BLaER1 treated with 17β-estradiol and CSF1 and Interleukin-3, amounts not matched to agents 10 nM and 100 nM (cell line): ENCODE measurements around the gene DDIT4.
"Not testable (repeated sequence)": the region's sequence is repeated elsewhere in the genome, so short reads cannot be mapped to it uniquely, and the experiment has no call there.

Source experiments
- H3K27ac ChIP-seq, 11 experiments: shearing (Covaris generic); formaldehyde crosslinking; 2 replicates each; pipeline ENCODE4 v1.8.1; 2022
- H3K27me3 ChIP-seq, 11 experiments: shearing (Covaris generic); formaldehyde crosslinking; 2 replicates each; pipeline ENCODE4 v1.8.1; 2022
- H3K36me3 ChIP-seq, 11 experiments: shearing (Covaris generic); formaldehyde crosslinking; 2 replicates each; pipeline ENCODE4 v1.8.1; 2022
- H3K4me1 ChIP-seq, 10 experiments: shearing (Covaris generic); formaldehyde crosslinking; 2 replicates each; pipeline ENCODE4 v1.8.1; 2022
- H3K4me2 ChIP-seq, 11 experiments: shearing (Covaris generic); formaldehyde crosslinking; 2 replicates each; pipeline ENCODE4 v1.8.1; 2022
- H3K4me3 ChIP-seq, 10 experiments: shearing (Covaris generic); formaldehyde crosslinking; 2 replicates each; pipeline ENCODE4 v1.8.1; 2022
- H3K9ac ChIP-seq, 11 experiments: shearing (Covaris generic); formaldehyde crosslinking; 2 replicates each; pipeline ENCODE4 v1.8.1; 2022
- H3K9me3 ChIP-seq, 11 experiments: shearing (Covaris generic); formaldehyde crosslinking; replicated peaks in 1 of 11; 2 replicates each; pipeline ENCODE4 v1.8.1; 2022
- H4K20me1 ChIP-seq, 11 experiments: shearing (Covaris generic); formaldehyde crosslinking; 2 replicates each; pipeline ENCODE4 v1.8.1; 2022
- Cebpa-rat ChIP-seq, 11 experiments: shearing (Covaris generic); IDR thresholded peaks; 2 replicates each; pipeline ENCODE4 v1.8.1; 2022

Gene DDIT4

DNA sequence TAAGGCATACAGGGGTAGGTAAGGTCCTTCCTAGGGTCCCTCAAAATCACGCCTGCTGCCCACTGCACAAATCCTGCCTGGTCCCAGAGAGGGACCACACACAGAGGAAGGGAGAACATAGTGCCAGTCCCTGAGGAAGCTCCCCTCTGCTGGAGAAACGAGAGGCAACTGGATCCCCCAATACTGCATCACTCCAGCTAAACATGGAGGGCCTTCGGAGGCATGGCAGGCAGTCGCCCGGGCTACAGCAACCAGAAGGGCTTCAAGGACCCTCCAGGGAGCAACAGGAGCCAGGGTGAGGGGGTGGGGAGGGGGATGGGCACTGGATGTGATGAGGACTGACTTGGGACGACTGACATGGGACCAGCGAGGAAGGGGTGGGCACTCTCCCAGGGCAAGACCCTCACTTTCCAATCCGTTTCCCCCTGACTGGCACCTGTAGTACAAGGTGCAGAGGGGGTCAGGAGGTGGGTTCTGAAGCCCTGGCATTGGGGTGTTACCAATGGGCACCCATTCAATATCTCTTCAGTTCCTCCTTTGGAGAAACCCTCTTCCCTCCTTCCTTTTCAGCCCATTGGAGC lies 21.7 kb downstream of the DDIT4 start:
- no peaks in the 10 kb centered on the region for H3K36me3 ChIP-seq
- H3K4me3 ChIP-seq = peak overlapping the region in 1 of 10 experiments; percentile 61; a peak in 2 of 20 replicates
- H3K4me2 ChIP-seq = peak overlapping the region; percentile 73 to 92 (median 84)
- no peaks in the 10 kb centered on the region for H3K27me3 ChIP-seq
- H3K27ac ChIP-seq = peak overlapping the region; percentile 20 to 99 (median 95); a peak in 20 of 22 replicates
- H3K9me3 ChIP-seq = peaks cover 0 to 2% (median under 1%) of the 10 kb centered on the region in 11 experiments; a peak in 8 of 22 replicates
- no peak for TF ChIP-seq Cebpa-rat (IDR thresholded peaks at IDR 0.05)
- no peaks in the 10 kb centered on the region for H4K20me1 ChIP-seq
- H3K4me1 ChIP-seq = peaks cover 75 to 92% (median 87%) of the 10 kb centered on the region in 10 experiments
- no peak overlapping the region; a peak in 1 of 22 replicates for H3K9ac ChIP-seq

DNA sequence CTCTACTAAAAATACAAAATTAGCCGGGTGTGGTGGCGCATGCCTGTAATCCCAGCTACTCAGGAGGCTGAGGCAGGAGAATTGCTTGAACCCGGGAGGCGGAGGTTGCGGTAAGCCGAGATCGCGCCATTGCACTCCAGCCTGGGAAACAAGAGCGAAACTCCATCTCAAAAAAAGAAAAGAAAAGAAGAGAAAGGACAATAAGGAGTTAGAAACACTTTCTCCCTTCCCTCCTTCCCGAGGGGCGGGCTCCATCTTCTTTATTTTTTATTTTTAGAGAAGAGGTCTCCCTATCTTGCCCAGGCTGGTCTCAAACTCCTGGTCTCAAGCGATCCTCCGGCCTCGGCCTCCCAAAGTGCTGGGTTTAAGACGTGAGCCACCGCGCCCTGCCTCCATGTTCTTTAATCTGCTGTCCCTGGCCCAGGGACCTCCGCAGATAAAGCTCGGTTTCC lies 23.1 kb downstream of the DDIT4 start:
- Histone ChIP-seq H3K9ac (peak overlapping the region; percentile 79 to 91 (median 87)), H3K4me3 (peak overlapping the region; percentile 18 to 71 (median 62); a peak in 16 of 20 replicates), H3K4me1 (peaks cover 65 to 84% (median 77%) of the 10 kb centered on the region in 10 experiments), H3K9me3 (peaks cover 0 to 13% (median 6%) of the 10 kb centered on the region in 11 experiments; a peak in 10 of 22 replicates), H3K27ac (peak overlapping the region; percentile 86 to 99 (median 95)), H3K4me2 (peak overlapping the region; percentile 73 to 92 (median 84))
- H3K27me3 ChIP-seq, H3K36me3 ChIP-seq, H4K20me1 ChIP-seq: not testable (repeated sequence)

DNA sequence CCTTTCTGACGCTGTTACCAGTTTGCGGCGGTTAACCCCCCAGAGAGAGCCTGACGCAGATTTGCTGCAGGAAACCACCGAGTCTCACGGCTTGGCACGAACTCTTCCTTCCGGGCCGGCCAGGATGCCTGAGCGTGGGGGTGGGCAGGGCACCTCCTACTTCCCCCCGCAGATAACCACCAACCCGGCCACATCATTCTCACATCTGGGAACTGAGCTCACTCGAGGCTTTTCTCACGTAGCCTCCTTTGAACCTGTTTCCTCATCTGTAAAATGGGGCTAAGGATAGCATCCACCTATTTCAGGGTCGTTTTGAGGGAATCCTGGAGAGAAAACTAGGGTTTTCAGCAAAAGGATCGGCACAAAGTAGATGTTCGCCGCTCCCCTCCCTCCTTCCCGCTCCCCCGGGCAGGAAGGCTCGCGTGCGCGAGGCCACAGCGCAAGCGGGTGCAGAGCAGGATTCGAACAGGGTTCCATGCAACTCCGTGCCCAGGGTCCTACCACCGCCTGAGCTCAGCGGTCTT lies 23.6 kb downstream of the DDIT4 start:
- H3K4me3 ChIP-seq = peak overlapping the region; percentile 53 to 71 (median 62)
- peaks cover 0 to 13% (median 6%) of the 10 kb centered on the region in 11 experiments; a peak in 10 of 22 replicates for H3K9me3 ChIP-seq
- no peaks in the 10 kb centered on the region for H3K27me3 ChIP-seq
- peak overlapping the region; percentile 79 to 91 (median 87) for H3K9ac ChIP-seq
- no peaks in the 10 kb centered on the region for H4K20me1 ChIP-seq
- peak overlapping the region; percentile 86 to 99 (median 95) for H3K27ac ChIP-seq
- H3K4me1 ChIP-seq = peaks cover 65 to 81% (median 75%) of the 10 kb centered on the region in 10 experiments
- H3K4me2 ChIP-seq = peak overlapping the region; percentile 76 to 92 (median 84)
- H3K36me3 ChIP-seq = no peaks in the 10 kb centered on the region
- TF ChIP-seq Cebpa-rat (IDR thresholded peaks at IDR 0.05) = no peak

- H3K4me2 ChIP-seq = peak overlapping the region; percentile 76 to 92 (median 84)
- H3K27me3 ChIP-seq = no peaks in the 10 kb centered on the region
- peak overlapping the region; percentile 79 to 91 (median 87) for H3K9ac ChIP-seq
- peak overlapping the region; percentile 86 to 99 (median 95) for H3K27ac ChIP-seq
- peak overlapping the region; percentile 53 to 71 (median 62) for H3K4me3 ChIP-seq
- peaks cover 0 to 13% (median 6%) of the 10 kb centered on the region in 11 experiments; a peak in 10 of 22 replicates for H3K9me3 ChIP-seq
- H3K36me3 ChIP-seq = no peaks in the 10 kb centered on the region
- peaks cover 61 to 78% (median 71%) of the 10 kb centered on the region in 10 experiments for H3K4me1 ChIP-seq
- TF ChIP-seq Cebpa-rat (IDR thresholded peaks at IDR 0.05) = no peak
- H4K20me1 ChIP-seq = no peaks in the 10 kb centered on the region
These were observed 24.3 kb downstream of the DDIT4 start for GRCh38 chr10:72297805-72298591.

GRCh38 chr10:72298592-72299519 lies 25.1 kb downstream of the DDIT4 start:
- no peaks in the 10 kb centered on the region for H4K20me1 ChIP-seq
- peak overlapping the region in 3 of 10 experiments; percentile 58 to 63 (median 61); a peak in 1 of 20 replicates for H3K4me3 ChIP-seq
- peak overlapping the region; percentile 59 to 91 (median 86); a peak in 20 of 22 replicates for H3K9ac ChIP-seq
- no peaks in the 10 kb centered on the region for H3K36me3 ChIP-seq
- peak overlapping the region; percentile 76 to 92 (median 84) for H3K4me2 ChIP-seq
- H3K4me1 ChIP-seq = peaks cover 60 to 81% (median 70%) of the 10 kb centered on the region in 10 experiments
- peaks cover 0 to 13% (median 6%) of the 10 kb centered on the region in 11 experiments; a peak in 10 of 22 replicates for H3K9me3 ChIP-seq
- no peak for TF ChIP-seq Cebpa-rat (IDR thresholded peaks at IDR 0.05)
- peak overlapping the region; percentile 86 to 99 (median 95) for H3K27ac ChIP-seq
- no peaks in the 10 kb centered on the region for H3K27me3 ChIP-seq

GRCh38 chr10:72303424-72304128 lies 29.9 kb downstream of the DDIT4 start:
- Histone ChIP-seq H3K4me2 (peak overlapping the region; percentile 1 to 57 (median 34); a peak in 18 of 22 replicates), H3K4me3 (no peak overlapping the region), H3K4me1 (peaks cover 66 to 83% (median 74%) of the 10 kb centered on the region in 10 experiments), H3K36me3 (no peaks in the 10 kb centered on the region), H3K9me3 (peaks cover 0 to 13% (median 6%) of the 10 kb centered on the region in 11 experiments; a peak in 10 of 22 replicates), H3K9ac (peak overlapping the region in 4 of 11 experiments; percentile 8 to 44 (median 20); a peak in 3 of 22 replicates), H3K27ac (peak overlapping the region in 8 of 11 experiments; percentile 1 to 43 (median 34); a peak in 13 of 22 replicates), H3K27me3 (no peaks in the 10 kb centered on the region), H4K20me1 (no peaks in the 10 kb centered on the region)
- TF ChIP-seq Cebpa-rat (IDR thresholded peaks at IDR 0.05) = no peak

GRCh38 chr10:72306215-72306760 lies 32.6 kb downstream of the DDIT4 start:
- peak overlapping the region in 10 of 11 experiments; percentile 14 to 64 (median 35); a peak in 14 of 22 replicates for H3K9ac ChIP-seq
- TF ChIP-seq Cebpa-rat (IDR thresholded peaks at IDR 0.05) = no peak

DNA sequence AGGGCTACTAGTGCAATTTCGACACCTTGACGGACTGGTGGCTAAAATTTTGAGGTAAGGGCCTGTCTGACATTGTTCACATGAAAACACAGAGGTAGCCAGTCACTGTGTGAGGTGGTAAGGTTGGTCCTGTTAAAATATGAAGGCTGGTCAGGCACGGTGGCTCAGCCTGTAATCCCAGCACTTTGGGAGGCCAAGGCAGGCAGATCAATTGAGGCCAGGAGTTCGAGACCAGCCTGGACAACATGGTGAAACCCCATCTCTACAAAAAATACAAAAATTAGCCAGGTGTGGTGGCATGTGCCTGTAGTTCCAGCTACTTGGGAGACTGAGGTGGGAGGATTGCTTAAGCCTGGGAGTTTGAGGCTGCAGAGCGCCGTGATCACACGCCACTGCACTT lies 34.0 kb downstream of the DDIT4 start:
- Histone ChIP-seq H3K27ac (peak overlapping the region; percentile 37 to 89 (median 74)), H3K9ac (peak overlapping the region in 6 of 11 experiments; percentile 21 to 75 (median 55); a peak in 9 of 22 replicates)

More at GRCh38 chr10:72306215-72306760, 32.6 kb downstream of the DDIT4 start:
- Histone ChIP-seq H3K4me1 (peaks cover 76 to 92% (median 82%) of the 10 kb centered on the region in 10 experiments), H3K36me3 (no peaks in the 10 kb centered on the region), H4K20me1 (no peaks in the 10 kb centered on the region), H3K27ac (peak overlapping the region; percentile 37 to 82 (median 59); a peak in 21 of 22 replicates), H3K4me3 (no peak overlapping the region), H3K4me2 (peak overlapping the region; percentile 66 to 91 (median 84)), H3K27me3 (no peaks in the 10 kb centered on the region), H3K9me3 (peaks cover 0 to 3% (median 0%) of the 10 kb centered on the region in 11 experiments; a peak in 3 of 22 replicates)

More for the DNA sequence above, 34.0 kb downstream of the DDIT4 start:
- Histone ChIP-seq H3K4me1 (peaks cover 83 to 98% (median 92%) of the 10 kb centered on the region in 10 experiments), H3K4me2 (peak overlapping the region; percentile 66 to 91 (median 84))
- not testable (repeated sequence) for H4K20me1 ChIP-seq, H3K36me3 ChIP-seq, H3K27me3 ChIP-seq, H3K9me3 ChIP-seq, H3K4me3 ChIP-seq
